ENCODE results near the gene LRBA. TPM values are rescaled to one million over a fixed set of nuclear protein-coding genes. Genes with fewer than 3 reads are reported as not detected.

The LRBA gene
- total RNA-seq, 1 experiment from 2014 or later: 55.3 TPM

GRCh38 chr4:151049430-151049884, 34.4 kb upstream of the LRBA start:
- Mint-ChIP-seq H3K36me3 (ENCODE audit: insufficient read depth in 1 of 3, low read depth in 3 of 3) (no peaks in the 10 kb centered on the region), H3K27ac (peak overlapping the region; percentile 61 to 87 (median 69); a peak in 5 of 7 replicates), H3K4me3 (peak overlapping the region; percentile 43 to 52; a peak in 4 of 5 replicates), H3K9me3 (no peaks in the 10 kb centered on the region), H3K4me1 (peaks cover 18% of the 10 kb centered on the region in 2 experiments), H3K27me3 (ENCODE audit: low read depth) (no peaks in the 10 kb centered on the region)
- no peak overlapping the region for H2BK15ac ChIP-seq (ENCODE audit: low read depth, low read length)
- peaks cover 2% of the 10 kb centered on the region for H3K79me1 ChIP-seq (ENCODE audit: insufficient read depth, low read depth, low read length, poor library complexity, severe bottlenecking)
- no peaks in the 10 kb centered on the region for H4K20me1 ChIP-seq (ENCODE audit: control insufficient read depth, insufficient read depth, insufficient read length)
- peak overlapping the region; percentile 0 for H3K27ac ChIP-seq (ENCODE audit: insufficient read length, low read depth, low read length)
- no peak overlapping the region for H2BK120ac ChIP-seq (ENCODE audit: low read depth, low read length, poor library complexity, severe bottlenecking)
- WGBS (ENCODE audit: extremely low coverage, insufficient read length, low lambda C conversion rate): no CpG with 5 or more reads among the region's 13 CpGs
- H3K56ac ChIP-seq (ENCODE audit: insufficient read length, low read depth, low read length): no peak overlapping the region
- no peak overlapping the region for H3K4ac ChIP-seq (ENCODE audit: low read depth, low read length)
- H3K18ac ChIP-seq (ENCODE audit: insufficient read length, low read depth, low read length): peak overlapping the region; percentile 56
- H2BK12ac ChIP-seq (ENCODE audit: insufficient read length, low read depth, low read length): no peak overlapping the region
- no peak overlapping the region for H3T11ph ChIP-seq (ENCODE audit: low read length)
- peaks cover 8% of the 10 kb centered on the region for H3K23me2 ChIP-seq (ENCODE audit: insufficient read length, low read depth, low read length, poor library complexity, severe bottlenecking)
- no peak overlapping the region for H2AK5ac ChIP-seq (ENCODE audit: insufficient read length, low read length)
- no peaks in the 10 kb centered on the region for H3K27me3 ChIP-seq (ENCODE audit: insufficient read depth, low read length)
- no peak overlapping the region for H3K23ac ChIP-seq (ENCODE audit: insufficient read length, low read depth, low read length)
- H2BK20ac ChIP-seq (ENCODE audit: low read depth, low read length, poor library complexity, severe bottlenecking): no peak overlapping the region
- TF ChIP-seq CTCF (conservative IDR thresholded peaks at IDR 0.05): no peak
- no peak overlapping the region for H3K14ac ChIP-seq (ENCODE audit: insufficient read depth, low read length)
- H3K9me3 ChIP-seq (ENCODE audit: control insufficient read depth, low read depth, low read length): no peaks in the 10 kb centered on the region
- peak overlapping the region; percentile 73 for H3K9ac ChIP-seq (ENCODE audit: extremely low read depth, insufficient read length, low read length)
- H2AFZ ChIP-seq (ENCODE audit: low read length): peak overlapping the region; percentile 6
- peak; percentile 93 for DNase-seq
- peak overlapping the region; percentile 82 for H3K4me2 ChIP-seq (ENCODE audit: insufficient read depth, insufficient read length, low read length)
- H4K91ac ChIP-seq (ENCODE audit: insufficient read length, low read depth, low read length): no peak overlapping the region
- no peak overlapping the region for H4K8ac ChIP-seq (replicated peaks; ENCODE audit: insufficient read length, low read depth, low read length)
- no peaks in the 10 kb centered on the region; the same call in 1 of the 2 replicates for H3K4me1 ChIP-seq (ENCODE audit: insufficient read depth, low read length)
- no peak overlapping the region for H4K5ac ChIP-seq (ENCODE audit: insufficient read length, low read depth, low read length)
- no peak overlapping the region for H2BK5ac ChIP-seq (ENCODE audit: insufficient read length, low read length)
- H3K79me2 ChIP-seq (ENCODE audit: insufficient read depth, low read length): peaks cover 7% of the 10 kb centered on the region; the same call in 1 of the 2 replicates
